Measurements from ENCODE around the gene THRAP3. TPM values are rescaled to one million over a fixed set of nuclear protein-coding genes. Genes with fewer than 3 reads are reported as not detected.
"Not testable (repeated sequence)": the region's sequence is repeated elsewhere in the genome, so short reads cannot be mapped to it uniquely, and the experiment has no call there.

Gene THRAP3
- total and polyA plus RNA-seq, 2 donors from 2014 or later, result 28.0 to 102 TPM

- Histone ChIP-seq H3K9me3 (ENCODE audit: control insufficient read depth in 2 of 3, insufficient read depth in 1 of 3, low read length in 3 of 3) (no peaks in the 10 kb centered on the region), H3K36me3 (ENCODE audit: control insufficient read depth in 2 of 3, insufficient read depth in 3 of 3, low read length in 3 of 3) (no peaks in the 10 kb centered on the region), H3K4me1 (ENCODE audit: control insufficient read depth in 2 of 3, insufficient read depth in 2 of 3, low read depth in 1 of 3, low read length in 3 of 3) (peaks cover 4 to 13% (median 6%) of the 10 kb centered on the region in 3 donors), H3K9ac (ENCODE audit: low read length in 3 of 3) (peak overlapping the region; percentile 66 to 87 (median 82)), H3K27me3 (ENCODE audit: control insufficient read depth, insufficient read depth, low read length) (no peaks in the 10 kb centered on the region), H3K27ac (ENCODE audit: low read depth in 2 of 2, low read length in 2 of 2) (peak overlapping the region; percentile 94 to 95), H3K4me3 (ENCODE audit: low read length in 3 of 3) (peak overlapping the region; percentile 81 to 95 (median 91))
- no peak for FAIRE-seq
- intact Hi-C loops (cut with DNase I), result no loop called here
- no peak for TF ChIP-seq CTCF (IDR thresholded peaks at IDR 0.05; ENCODE audit: borderline replicate concordance, extremely low read depth, insufficient read depth)
- DNase-seq, result peak in 2 of 5 donors; percentile 76 to 81
Measured at GRCh38 chr1:36223381-36223995, 755 bp upstream of the THRAP3 start.

- peak in 4 of 5 donors; percentile 84 to 94 (median 94) for DNase-seq
- Histone ChIP-seq H3K27ac (ENCODE audit: low read depth in 2 of 2, low read length in 2 of 2) (peak overlapping the region; percentile 95 to 96), H3K9me3 (ENCODE audit: control insufficient read depth in 2 of 3, insufficient read depth in 1 of 3, low read length in 3 of 3) (no peaks in the 10 kb centered on the region), H3K36me3 (ENCODE audit: control insufficient read depth in 2 of 3, insufficient read depth in 3 of 3, low read length in 3 of 3) (no peaks in the 10 kb centered on the region), H3K4me1 (ENCODE audit: control insufficient read depth in 2 of 3, insufficient read depth in 2 of 3, low read depth in 1 of 3, low read length in 3 of 3) (peaks cover 4 to 13% (median 6%) of the 10 kb centered on the region in 3 donors), H3K27me3 (ENCODE audit: control insufficient read depth, insufficient read depth, low read length) (no peaks in the 10 kb centered on the region), H3K9ac (ENCODE audit: low read length in 3 of 3) (peak overlapping the region; percentile 75 to 92 (median 77)), H3K4me3 (ENCODE audit: low read length in 3 of 3) (peak overlapping the region; percentile 74 to 93 (median 81))
- peak; percentile 15 for TF ChIP-seq CTCF (IDR thresholded peaks at IDR 0.05; ENCODE audit: borderline replicate concordance, extremely low read depth, insufficient read depth)
- FAIRE-seq, result no peak
- intact Hi-C loops (cut with DNase I), result no loop called here
Measured at GRCh38 chr1:36224537-36225282, 467 bp downstream of the THRAP3 start.

DNA sequence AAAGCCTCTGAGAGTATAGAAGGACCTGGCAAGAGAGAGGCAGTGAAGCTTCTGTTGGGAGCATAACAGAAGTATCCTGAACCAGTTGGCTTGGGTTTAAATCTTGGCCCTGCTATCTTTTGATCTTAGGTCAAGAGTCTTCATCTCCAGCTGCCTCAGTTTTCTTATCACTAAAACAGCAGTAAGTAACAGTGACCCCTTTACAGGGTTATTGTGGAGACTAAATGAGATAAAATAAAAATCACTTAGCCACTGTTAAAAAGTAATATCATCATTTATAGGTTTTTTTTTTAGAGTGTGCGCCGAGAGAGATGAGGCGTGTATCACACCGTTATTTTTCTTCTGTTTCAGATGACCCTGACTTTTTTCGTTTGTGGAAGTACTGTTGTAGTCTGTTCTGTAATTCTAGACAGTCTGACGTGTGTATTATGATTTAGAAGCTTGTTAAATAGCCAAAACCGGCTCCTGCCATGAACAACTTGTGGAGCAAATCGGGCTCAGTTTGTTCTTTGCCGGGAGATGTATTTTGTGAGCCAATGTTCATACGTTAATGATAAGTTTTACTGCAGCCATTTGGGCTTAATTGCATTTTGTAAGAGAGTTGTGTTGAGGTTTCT is 1.1 kb downstream of the THRAP3 start:
- H3K27ac ChIP-seq (ENCODE audit: low read depth in 2 of 2, low read length in 2 of 2), result peak overlapping the region; percentile 95 to 96
- H3K9ac ChIP-seq (ENCODE audit: low read length in 3 of 3), result peak overlapping the region; percentile 20 to 92 (median 77)
- H3K36me3 ChIP-seq (ENCODE audit: control insufficient read depth in 2 of 3, insufficient read depth in 3 of 3, low read length in 3 of 3), result no peaks in the 10 kb centered on the region
- peak overlapping the region; percentile 74 to 93 (median 81) for H3K4me3 ChIP-seq (ENCODE audit: low read length in 3 of 3)
- no peak for TF ChIP-seq CTCF (IDR thresholded peaks at IDR 0.05; ENCODE audit: borderline replicate concordance, extremely low read depth, insufficient read depth)
- peaks cover 4 to 13% (median 6%) of the 10 kb centered on the region in 3 donors for H3K4me1 ChIP-seq (ENCODE audit: control insufficient read depth in 2 of 3, insufficient read depth in 2 of 3, low read depth in 1 of 3, low read length in 3 of 3)
- FAIRE-seq (no peak), DNase-seq (no peak)
- no peaks in the 10 kb centered on the region for H3K9me3 ChIP-seq (ENCODE audit: control insufficient read depth in 2 of 3, insufficient read depth in 1 of 3, low read length in 3 of 3)
- no peaks in the 10 kb centered on the region for H3K27me3 ChIP-seq (ENCODE audit: control insufficient read depth, insufficient read depth, low read length)
- intact Hi-C loops (cut with DNase I), result no loop called here

DNA sequence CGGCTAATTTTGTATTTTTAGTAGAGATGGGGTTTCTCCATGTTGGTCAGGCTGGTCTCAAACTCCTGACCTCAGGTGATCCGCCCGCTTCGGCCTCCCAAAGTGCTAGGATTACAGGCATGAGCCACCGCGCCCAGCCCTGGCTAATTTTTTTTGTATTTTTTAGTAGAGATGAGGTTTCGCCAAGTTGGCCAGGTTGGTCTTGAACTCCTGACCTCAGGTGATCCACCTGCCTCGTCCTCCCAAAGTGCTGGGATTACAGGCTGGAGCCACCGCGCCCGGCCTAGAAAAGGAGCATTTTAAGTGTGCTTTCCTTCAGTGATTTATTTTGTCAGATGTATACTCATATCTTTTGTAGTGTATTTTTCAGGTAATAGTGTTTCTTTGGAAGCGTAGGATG is 6.0 kb downstream of the THRAP3 start:
- DNase-seq; H3K4me3 ChIP-seq (ENCODE audit: low read length in 3 of 3); H3K9ac ChIP-seq (ENCODE audit: low read length in 3 of 3); H3K36me3 ChIP-seq (ENCODE audit: control insufficient read depth in 2 of 3, insufficient read depth in 3 of 3, low read length in 3 of 3); intact Hi-C loops (cut with DNase I); FAIRE-seq; H3K27ac ChIP-seq (ENCODE audit: low read depth in 2 of 2, low read length in 2 of 2); H3K9me3 ChIP-seq (ENCODE audit: control insufficient read depth in 2 of 3, insufficient read depth in 1 of 3, low read length in 3 of 3); H3K27me3 ChIP-seq (ENCODE audit: control insufficient read depth, insufficient read depth, low read length): not testable (repeated sequence)
- peaks cover 3 to 24% (median 6%) of the 10 kb centered on the region in 3 donors for H3K4me1 ChIP-seq (ENCODE audit: control insufficient read depth in 2 of 3, insufficient read depth in 2 of 3, low read depth in 1 of 3, low read length in 3 of 3)
